ENCODE results near the gene LRRC9.
"Not testable (repeated sequence)": the region's sequence is repeated elsewhere in the genome, so short reads cannot be mapped to it uniquely, and the experiment has no call there.

Gene LRRC9

DNA sequence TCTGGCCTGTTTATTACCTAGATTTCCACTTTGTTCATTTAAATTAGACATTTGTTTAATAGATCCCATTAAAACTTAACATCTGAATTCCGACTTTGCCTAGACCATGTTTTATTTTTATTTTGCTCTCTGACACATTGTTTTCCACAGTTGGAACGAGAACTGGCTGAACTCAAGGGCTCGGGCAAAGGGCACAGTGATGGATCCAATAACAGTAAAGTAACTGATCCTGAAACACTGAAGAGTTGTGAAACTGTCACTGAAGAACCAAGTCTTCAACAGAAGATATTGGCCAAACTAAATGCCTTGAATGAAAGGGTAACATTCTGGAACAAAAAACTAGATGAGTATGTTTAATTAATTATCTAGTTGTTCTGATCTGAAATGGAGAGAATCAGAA lies 39.7 kb downstream of the LRRC9 start:
- no peak for DNase-seq

DNA sequence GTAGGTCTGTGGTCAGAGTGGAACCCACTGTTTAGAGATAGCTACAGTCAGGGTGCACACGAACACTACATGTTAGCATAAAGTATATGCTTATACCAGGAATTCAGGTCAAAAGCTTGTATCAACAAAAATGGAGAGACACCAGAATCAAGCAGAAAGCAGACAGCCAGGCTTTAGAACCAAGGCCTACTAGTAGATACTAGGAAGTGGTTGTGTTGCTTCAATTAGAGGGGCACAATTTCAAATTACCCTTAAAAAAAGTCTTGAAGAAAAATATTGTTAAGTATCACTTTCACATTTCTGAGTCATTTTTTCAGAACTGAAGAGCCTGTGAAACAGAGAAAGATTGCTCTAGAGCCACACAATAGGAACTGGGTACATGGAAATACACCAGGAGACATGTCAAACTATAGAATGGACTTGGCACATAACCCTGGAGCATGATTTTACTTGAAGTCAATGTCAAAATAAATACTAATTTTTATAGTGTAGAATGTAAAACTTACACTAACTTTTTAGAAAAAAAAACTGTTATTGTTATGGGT lies 41.6 kb downstream of the LRRC9 start:
- DNase-seq: no peak

DNA sequence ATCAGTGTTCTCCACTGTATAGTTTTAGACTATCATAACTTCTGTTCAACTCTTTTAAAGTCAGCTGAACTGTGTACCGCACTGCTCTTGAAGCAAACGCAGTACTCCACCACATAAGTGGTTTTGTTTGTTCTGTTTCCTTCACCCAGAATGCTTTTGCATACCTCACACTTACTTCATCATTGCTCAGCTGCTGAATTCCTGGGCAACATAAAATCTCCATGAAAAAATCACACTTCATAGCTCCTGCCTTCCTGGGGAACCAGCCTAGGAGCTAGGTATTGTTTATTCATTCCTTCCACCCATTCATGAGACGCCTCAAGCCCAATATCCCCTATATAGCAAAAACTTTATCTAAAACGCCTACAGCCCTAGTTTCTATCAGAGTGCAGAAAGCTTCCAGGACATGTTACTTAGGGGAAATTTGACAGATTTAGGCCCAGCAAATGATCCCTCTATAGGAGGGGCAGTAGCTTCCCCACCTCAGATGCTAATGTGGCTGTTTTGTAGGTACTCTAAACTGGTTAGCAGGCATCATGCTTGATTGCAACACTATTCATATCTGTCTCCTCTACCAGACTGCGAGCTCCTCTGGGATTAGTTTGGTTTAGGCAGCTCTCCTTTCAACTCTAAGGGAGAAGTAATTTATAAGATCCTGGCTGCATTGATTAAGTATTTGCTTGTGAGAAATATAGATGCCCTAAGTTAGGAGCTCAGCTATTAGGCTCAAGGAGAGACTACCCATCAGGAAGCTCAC lies 44.5 kb downstream of the LRRC9 start:
- DNase-seq: no peak

DNA sequence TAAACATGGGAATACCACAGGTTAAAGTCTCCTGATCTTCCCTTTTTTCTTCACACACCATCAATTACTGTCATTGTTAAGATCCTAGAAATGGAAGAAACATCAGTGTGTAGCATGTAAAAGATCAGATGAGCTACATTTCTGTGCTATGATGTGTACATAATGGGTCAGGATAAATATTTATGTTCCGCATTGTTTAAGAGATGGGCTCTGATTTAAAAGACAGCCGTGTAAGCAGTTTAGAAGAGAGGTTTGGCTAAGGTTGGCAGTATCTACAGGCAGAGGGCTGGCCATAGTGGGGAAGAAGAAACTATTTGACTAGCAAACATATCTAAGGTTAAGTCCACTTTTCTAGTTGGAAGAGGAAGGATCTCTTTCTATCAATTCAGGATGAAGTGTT lies 49.4 kb downstream of the LRRC9 start:
- DNase-seq: no peak

DNA sequence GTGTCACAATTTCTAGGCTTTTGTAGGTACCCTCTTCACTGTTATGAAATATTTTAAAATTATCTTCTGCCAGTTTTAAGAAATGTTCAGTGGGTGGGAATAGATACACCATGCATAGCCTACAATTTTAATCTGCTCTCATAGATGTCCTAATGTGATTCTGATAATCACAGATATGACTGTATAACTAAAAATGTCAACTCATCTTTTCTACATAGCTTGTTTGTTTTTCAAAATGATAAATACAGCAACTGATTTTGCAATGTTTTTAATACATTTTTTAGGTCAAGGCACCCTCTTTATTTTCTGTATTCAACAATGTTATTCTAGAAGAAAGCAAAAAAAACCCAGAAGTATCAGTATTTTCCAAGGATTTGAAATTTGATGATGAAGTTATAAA lies 61.6 kb downstream of the LRRC9 start:
- no peak for DNase-seq

DNA sequence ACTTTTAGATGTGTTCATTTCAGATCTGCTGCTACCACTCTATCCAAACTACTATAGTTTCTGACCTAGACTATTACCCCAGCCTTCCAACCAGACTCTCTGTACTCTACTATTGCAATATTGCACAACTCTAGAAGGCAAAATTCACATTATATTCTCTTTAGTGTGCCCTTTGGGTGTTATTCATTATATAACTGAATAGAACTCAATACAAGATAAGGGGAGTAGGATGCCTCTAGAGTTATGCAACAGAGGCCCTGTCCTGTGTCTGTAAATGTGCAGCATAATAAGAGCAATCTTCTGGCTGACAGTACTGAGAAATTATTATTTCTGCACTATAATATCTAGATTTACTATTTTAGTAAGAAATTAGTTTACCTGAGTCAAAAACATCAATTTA lies 63.1 kb downstream of the LRRC9 start:
- no peak for DNase-seq

DNA sequence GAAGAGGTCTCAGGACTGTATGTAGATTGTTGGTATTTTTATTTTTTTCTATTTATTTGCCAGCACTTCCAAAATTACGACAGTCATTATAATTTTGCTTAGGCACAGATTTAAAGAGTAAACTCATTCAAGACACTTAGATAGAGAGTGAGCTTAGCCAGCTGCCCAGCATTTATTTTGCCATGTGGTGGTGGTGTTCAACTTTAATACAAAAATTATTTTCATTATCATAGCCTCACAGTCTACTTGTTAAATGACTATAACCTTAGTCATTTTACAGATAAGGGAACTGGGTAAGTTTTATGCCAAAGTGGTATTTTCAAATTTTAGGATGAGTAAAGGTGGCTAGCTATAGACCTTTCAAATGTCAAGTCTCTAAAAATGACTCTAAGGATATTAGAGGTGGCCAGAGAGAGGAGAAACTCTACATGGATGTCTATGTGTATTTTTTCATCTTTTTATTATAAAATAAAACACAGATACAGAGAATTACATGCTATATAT lies 66.7 kb downstream of the LRRC9 start:
- DNase-seq: no peak

DNA sequence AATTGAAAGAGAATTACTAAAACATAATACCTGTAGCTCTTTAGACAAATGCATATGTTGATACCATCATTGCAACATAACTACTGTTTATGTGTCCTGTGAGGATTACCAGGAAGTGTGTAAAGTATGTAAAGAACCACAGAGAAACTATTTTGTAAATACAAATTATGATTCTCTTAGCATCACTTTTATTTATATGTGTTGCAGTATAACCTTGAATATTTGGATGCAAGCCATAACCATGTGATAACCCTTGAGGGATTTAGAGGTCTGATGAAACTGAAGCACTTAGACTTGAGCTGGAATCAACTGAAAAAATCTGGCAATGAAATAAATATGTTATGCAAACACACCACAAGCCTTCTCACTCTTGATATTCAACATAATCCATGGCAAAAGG lies 77.5 kb downstream of the LRRC9 start:
- DNase-seq: no peak

DNA sequence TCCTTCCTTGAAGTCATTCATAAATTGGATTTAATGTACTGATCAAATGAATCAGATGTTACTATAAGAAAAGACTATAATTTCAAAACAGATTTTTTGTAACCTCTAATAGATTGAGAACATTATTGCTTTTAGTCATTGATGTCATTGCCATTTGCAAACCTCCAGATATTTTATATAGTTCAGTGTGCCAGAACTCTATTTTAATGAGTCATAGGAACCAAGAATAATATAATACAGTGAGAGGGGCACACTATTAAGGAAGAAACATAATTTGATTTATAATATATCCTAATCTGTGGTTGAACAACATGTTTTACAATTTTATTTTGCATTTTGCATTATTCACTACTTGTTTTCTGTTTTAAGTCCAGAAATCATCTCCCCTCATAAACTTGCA lies 78.0 kb downstream of the LRRC9 start:
- no peak for DNase-seq

DNA sequence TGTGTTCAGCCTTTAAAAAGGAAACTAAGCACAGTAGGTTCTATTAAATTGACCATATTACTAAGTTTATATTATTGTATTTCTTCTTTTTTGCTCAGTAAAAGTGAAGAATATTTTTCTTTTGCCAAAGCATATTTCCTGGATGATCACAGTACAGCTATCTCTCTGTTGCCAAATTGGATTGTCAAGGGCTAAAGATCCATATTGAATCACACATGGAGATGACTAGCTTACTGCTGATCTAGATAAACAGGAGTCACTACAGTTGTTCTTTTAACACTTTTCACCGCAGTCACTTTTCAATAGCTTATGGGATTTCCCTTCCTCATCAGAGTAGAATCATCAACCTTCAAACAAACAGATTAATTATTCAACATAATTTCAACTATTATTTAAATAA lies 78.6 kb downstream of the LRRC9 start:
- no peak for DNase-seq

DNA sequence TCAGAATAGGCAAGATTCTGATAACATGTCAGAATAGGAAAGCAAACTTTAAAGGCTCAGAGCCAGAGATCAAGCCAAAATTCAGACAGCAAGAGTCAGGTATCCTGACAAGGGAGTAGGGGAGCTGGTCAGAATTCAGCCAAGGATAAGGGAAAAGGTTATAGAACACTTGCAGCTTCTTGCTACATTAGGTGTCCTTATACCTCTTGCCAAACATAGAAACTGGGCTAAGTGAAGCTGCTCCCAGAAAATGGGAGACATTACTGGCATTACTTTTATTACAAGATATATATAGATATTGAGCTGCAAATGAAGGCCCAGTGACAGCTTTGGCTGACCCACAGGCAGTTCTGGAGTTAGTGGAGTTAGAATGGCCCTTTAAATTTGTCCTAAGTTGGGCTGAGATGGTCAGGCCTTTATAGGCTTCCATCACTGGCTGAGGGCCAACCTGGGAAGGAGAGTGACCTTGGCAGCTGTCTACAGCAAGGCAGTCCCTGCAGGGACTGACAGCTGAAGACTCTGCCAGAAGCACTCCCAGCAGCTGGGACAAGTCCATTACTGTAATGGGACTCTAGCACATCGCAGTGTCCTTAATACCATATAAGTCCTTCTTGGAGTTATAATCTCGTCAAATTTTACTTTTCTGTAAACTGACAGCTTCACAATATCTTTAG lies 83.0 kb downstream of the LRRC9 start:
- DNase-seq: no peak

DNA sequence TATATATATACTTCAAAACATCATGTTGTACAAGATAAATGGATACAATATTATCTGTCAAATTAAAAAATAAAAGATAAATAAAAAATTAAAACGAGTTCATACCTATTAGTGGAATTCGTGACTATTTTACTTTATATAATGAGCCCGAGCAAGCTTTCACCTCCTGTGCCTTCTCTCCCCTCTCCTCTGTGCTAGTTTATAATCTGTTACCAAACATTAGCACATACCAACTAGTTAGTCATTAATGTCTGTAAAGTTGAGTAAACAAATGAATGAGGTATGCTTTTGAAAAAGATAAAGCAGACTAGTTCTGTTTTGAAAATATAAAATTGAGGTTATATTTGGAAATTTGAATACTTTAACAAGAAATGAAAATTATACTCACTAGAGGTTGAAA lies 84.0 kb downstream of the LRRC9 start:
- DNase-seq: no peak

DNA sequence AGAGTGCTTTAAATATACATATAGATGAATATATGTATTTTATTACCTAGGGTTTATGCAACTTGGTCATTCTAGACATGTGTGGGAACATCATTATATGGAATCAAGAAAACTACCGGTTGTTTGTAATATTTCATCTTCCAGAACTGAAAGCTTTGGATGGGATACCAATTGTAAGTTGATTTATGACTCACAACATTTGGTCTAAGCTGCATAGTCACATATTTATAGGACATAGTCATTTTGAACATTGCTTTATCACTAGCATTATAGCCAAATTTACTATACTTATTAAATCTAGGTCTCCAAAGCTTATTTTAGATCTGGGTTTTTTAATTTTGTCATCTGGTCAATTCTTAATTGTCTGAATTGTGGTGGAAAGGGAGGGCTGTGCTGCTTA lies 88.1 kb downstream of the LRRC9 start:
- DNase-seq: no peak

DNA sequence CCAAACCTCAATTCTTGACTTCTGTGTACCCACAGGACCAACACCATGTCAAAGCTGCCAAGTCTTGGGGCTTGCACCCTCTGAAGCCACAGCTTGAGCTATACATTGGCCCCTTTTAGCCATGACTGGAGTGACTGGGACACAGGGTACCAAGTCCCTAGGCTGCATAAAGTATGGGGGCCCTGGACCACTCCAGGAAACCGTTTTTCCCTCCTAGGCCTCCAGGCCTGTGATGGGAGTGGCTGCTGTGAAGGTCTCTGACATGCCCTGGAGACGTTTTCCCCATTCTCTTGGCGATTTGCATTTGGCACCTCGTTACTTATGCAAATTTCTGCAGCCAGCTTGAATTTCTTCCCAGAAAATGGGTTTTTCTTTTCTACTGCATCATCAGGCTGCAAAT lies 90.3 kb downstream of the LRRC9 start:
- not testable (repeated sequence) for DNase-seq

DNA sequence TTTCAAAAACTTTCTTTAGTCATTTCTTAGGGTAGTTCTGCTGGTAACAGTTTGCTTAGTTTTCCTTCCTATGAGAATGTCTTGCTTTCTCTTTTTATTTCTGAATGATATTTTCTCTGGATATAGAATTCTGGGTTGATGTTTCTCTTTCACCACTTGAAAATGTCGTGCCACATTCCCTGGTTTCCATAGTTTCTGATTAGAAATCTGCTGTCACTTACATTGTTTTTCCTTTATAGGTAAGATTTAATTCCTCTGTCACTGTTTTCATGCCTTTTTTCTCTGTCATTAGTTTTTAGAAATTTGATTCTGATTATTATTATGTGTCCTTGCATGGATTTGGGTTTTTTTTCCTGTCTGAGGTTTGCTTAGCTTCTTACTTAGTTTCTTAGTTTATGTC lies 94.5 kb downstream of the LRRC9 start:
- DNase-seq: no peak

DNA sequence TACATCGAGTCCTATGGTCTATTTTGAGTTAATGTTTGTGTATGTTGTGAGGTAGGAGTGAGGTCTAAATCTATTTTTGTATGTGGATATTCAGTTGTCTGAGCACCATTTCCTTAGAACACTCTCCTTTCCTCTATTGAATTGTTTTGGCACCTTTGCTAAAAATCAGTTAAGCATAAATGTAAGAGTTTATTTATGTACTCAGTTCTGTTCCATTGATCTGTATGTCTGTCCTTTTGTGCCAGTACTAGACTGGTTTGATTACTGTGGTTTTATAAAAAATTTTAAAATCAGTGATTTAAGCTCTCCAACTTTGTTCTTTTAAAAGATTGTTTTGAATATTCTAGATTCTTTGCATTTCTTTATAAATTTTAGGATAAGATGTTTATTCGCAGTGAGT lies 101.7 kb downstream of the LRRC9 start:
- DNase-seq: no peak

DNA sequence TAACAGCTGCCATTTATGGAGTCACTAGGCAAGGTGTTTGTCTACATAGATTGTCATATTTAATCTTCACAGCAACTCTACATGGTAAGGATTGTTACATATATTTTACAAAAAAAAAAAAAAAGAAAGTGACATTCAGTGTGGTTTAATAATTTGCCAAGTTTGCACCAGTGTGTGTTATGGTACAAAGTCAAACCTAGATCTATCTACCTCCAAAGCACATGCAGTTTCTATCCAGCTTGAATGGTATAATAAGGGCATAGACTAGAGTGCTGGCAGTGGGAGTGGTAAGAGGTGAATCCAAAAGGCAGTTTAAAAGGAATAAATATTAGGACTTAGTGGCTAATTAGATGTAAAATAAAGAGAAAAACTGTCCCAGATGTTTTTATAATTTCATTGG lies 105.6 kb downstream of the LRRC9 start:
- no peak for DNase-seq

DNA sequence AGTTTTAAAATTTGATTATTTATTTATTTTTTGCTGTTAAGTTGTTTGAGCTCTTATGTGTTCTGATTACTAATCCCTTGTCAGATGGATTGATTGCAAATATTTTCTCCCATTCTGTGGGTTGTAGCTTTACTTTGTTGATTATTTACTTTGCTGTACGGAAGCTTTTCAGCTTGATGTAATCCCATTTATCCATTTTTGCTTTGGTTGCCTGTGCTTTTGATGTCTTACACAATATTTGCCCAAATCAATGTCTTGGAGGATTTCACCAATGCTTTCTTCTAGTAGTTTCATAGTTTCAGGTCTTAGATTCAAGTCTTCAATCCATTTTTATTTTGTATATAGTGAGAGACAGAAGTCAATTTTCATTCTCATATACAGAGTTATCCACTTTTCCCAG lies 115.2 kb downstream of the LRRC9 start:
- DNase-seq: no peak

DNA sequence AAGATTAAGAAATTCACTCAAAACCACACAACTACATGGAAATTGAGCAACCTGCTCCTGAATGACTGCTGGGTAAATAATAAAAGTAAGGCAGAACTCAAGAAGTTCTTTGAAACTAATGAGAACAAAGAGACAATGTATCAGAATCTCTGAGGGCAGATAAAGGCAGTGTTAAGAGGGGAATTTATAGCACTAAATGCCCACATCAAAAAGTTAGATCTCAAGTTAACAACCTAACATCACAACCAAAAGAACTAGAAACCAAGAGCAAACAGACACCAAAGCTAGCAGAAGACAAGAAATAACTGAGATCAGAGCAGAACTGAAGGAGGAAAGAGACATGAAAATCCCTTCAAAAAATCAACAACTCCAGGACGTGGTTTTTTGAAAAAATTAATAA lies 128.0 kb downstream of the LRRC9 start:
- not testable (repeated sequence) for DNase-seq

DNA sequence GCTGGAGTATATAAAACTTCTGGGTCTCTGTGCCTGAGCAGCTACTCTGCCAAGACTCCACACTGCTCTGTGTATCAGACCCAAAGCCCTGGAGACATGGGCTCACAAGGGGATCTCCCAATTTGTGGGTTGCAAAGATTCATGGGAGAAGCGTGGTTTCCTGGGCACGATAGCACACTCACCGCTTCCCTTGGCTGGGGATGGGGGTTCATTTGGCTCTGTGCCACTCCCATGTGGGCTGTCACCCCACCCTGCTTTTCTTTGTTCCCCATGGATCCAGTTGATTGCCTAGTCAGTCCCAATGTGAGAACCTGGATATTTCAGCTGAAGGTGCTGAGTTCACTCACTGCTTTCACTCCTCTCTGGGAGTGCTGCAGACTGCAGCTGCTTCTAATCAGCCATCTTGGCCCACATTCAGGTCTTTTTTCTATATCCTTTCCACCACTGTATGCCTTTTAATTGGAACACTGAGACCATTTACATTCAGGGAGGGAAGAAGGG lies 131.8 kb downstream of the LRRC9 start:
- no peak for DNase-seq

DNA sequence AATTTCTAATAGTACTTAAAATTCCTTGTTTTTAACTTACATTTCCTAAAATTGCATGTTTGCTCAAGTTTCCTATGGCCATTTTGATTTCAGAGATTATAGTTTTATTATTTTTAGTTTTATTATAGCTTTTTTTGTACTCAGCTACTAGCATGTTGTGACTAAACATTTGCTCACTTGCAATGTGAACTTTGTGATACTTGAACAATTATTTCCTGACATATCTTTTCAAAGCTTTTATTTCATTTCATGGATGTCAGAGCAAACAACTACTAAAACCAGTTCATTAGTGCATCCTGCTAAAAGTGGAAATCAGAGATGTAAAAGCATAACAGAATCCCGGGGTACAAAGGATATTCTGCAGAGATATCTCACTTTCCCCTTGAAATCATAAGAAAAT lies 138.1 kb downstream of the LRRC9 start:
- no peak for DNase-seq

DNA sequence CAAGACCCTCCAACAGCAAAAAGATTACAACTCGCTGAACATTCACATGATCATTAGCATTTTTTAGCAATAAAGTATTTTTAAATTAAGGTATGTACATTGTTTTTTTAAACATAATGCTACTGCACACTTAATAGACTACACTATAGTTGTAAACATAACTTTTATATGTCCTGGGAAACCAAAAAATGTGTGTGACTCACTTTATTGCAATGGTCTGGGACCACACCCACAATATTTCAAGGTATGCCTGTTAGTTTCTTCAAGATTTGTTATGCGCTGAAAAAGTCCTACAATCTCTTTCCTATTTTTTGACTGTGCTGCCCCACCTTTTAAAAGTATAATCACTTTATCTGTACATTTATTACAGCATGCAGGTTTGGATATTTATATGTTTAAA lies 141.4 kb downstream of the LRRC9 start:
- DNase-seq: no peak

DNA sequence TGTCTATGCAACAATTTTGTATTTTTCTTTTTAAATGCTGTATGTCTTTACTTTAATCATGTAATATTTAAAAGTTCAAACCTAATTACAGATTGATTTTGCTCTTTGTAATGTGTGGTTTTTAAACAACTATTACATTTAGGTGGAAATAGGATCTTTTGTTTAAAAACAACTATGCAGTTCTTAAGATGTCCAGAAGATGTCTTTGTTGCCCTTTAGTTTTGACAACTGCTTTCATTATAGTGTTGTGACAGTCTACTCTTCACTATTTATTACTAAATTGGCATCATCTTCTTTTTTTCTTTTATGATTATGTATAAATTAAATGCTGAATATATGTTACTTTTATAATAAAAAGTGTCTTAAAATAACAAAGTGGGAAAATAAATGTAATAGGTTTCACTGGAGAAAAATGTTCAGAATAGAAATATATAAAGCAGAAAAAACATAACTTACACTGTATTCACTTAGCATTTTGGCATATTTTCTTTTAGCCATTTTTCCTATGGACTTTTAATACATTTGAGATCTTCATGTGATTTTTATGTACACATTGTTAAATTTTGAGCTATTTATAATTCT lies 144.6 kb downstream of the LRRC9 start:
- DNase-seq: no peak

DNA sequence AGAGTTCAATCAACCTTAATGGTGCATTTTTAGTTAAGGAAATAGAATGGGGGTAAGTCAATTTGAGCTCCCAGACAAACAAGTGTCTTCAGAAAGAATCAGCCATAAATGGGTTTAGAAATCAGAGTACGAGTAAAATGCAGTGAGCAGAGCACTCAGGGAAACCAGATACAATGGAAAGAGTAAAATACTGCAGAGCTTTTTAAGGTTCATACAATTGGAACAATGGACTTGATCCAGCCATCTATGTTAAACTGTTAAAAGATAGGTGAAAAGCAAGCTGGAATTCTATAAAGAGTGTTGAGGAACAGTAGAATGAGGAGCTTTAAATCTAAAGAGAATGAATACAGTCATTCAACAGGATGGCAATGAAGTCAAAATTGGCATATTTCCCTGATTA lies 147.9 kb downstream of the LRRC9 start:
- DNase-seq: no peak
